Ishikawa (cell line): ENCODE data around the gene ZNF680.

Source experiments
- EP300 ChIP-seq: IDR thresholded peaks from 2 replicates; pipeline ENCODE4 v1.6.1; 2012; ENCODE audit warnings: borderline replicate concordance
- TEAD4 ChIP-seq: IDR thresholded peaks from 2 replicates; pipeline ENCODE4 v1.6.1; 2012
- TF ChIP-seq, protein P1 (sequence below): IDR thresholded peaks from 2 replicates; pipeline ENCODE4 v1.6.1; 2012; ENCODE audit warnings: low read depth, mild to moderate bottlenecking
- TF ChIP-seq, protein P2 (sequence below): IDR thresholded peaks from 2 replicates; pipeline ENCODE4 v1.6.1; 2012

DNA sequence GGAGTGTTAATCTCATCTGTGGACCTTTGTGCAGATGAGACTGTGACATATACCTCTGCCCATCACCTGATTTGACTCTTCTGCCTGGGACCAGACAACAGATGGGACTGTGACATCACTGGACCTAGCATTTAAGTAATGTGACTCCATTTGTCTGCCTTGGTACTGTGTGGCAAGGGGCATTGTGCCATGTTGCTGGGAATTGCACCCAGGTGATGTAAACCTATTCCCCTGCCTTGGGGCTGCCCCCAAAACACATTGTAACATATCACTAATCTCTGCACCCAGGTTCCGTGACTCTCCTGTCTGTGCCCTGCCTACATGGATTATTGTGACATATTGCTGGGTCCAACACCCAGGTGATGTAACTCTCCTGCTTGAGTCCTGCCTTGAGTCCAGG, 40.4 kb upstream of the ZNF680 start:
- TF ChIP-seq EP300 (no peak), TEAD4 (no peak)
- TF ChIP-seq, protein P1, sequence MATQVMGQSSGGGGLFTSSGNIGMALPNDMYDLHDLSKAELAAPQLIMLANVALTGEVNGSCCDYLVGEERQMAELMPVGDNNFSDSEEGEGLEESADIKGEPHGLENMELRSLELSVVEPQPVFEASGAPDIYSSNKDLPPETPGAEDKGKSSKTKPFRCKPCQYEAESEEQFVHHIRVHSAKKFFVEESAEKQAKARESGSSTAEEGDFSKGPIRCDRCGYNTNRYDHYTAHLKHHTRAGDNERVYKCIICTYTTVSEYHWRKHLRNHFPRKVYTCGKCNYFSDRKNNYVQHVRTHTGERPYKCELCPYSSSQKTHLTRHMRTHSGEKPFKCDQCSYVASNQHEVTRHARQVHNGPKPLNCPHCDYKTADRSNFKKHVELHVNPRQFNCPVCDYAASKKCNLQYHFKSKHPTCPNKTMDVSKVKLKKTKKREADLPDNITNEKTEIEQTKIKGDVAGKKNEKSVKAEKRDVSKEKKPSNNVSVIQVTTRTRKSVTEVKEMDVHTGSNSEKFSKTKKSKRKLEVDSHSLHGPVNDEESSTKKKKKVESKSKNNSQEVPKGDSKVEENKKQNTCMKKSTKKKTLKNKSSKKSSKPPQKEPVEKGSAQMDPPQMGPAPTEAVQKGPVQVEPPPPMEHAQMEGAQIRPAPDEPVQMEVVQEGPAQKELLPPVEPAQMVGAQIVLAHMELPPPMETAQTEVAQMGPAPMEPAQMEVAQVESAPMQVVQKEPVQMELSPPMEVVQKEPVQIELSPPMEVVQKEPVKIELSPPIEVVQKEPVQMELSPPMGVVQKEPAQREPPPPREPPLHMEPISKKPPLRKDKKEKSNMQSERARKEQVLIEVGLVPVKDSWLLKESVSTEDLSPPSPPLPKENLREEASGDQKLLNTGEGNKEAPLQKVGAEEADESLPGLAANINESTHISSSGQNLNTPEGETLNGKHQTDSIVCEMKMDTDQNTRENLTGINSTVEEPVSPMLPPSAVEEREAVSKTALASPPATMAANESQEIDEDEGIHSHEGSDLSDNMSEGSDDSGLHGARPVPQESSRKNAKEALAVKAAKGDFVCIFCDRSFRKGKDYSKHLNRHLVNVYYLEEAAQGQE = no peak
- TF ChIP-seq, protein P2, sequence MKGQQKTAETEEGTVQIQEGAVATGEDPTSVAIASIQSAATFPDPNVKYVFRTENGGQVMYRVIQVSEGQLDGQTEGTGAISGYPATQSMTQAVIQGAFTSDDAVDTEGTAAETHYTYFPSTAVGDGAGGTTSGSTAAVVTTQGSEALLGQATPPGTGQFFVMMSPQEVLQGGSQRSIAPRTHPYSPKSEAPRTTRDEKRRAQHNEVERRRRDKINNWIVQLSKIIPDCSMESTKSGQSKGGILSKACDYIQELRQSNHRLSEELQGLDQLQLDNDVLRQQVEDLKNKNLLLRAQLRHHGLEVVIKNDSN = no peak
